BE2C (cell line): ENCODE measurements around the gene CDK19.

Source experiments
- DNase-seq: peaks from one replicate; pipeline ENCODE4 v3.0.0-alpha.2; 2020
- H3K27me3 ChIP-seq: fragments of 250-450 bp; sonication (Bioruptor Pico); 2 replicates; pipeline ENCODE4 v1.5.1; 2020; ENCODE audit warnings: mild to moderate bottlenecking
- H3K36me3 ChIP-seq: fragments of 250-450 bp; sonication (Bioruptor Pico); 2 replicates; pipeline ENCODE4 v1.5.1; 2020; ENCODE audit warnings: mild to moderate bottlenecking
- H3K4me1 ChIP-seq: fragments of 250-450 bp; sonication (Bioruptor Pico); 2 replicates; pipeline ENCODE4 v1.5.1; 2020
- H3K4me3 ChIP-seq: 2 replicates; pipeline ENCODE4 v1.5.1; 2011; ENCODE audit warnings: low read depth, low read length
- H3K9me3 ChIP-seq: fragments of 250-450 bp; sonication (Bioruptor Pico); 2 replicates; pipeline ENCODE4 v1.5.1; 2020
- TF ChIP-seq, protein P1 (sequence below): IDR thresholded peaks from 2 replicates; pipeline ENCODE4 v1.5.1; 2012; ENCODE audit warnings: mild to moderate bottlenecking, low read depth, low read length

CDK19 gene

GRCh38 chr6:110815015-110815410 lies 256 bp downstream of the CDK19 start:
- TF ChIP-seq, protein P1, sequence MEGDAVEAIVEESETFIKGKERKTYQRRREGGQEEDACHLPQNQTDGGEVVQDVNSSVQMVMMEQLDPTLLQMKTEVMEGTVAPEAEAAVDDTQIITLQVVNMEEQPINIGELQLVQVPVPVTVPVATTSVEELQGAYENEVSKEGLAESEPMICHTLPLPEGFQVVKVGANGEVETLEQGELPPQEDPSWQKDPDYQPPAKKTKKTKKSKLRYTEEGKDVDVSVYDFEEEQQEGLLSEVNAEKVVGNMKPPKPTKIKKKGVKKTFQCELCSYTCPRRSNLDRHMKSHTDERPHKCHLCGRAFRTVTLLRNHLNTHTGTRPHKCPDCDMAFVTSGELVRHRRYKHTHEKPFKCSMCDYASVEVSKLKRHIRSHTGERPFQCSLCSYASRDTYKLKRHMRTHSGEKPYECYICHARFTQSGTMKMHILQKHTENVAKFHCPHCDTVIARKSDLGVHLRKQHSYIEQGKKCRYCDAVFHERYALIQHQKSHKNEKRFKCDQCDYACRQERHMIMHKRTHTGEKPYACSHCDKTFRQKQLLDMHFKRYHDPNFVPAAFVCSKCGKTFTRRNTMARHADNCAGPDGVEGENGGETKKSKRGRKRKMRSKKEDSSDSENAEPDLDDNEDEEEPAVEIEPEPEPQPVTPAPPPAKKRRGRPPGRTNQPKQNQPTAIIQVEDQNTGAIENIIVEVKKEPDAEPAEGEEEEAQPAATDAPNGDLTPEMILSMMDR = no peak
- H3K4me1 ChIP-seq = no peaks in the 10 kb centered on the region
- H3K4me3 ChIP-seq = peak overlapping the region; percentile 92
- H3K9me3 ChIP-seq = no peaks in the 10 kb centered on the region
- DNase-seq = no peak
- no peaks in the 10 kb centered on the region for H3K36me3 ChIP-seq
- H3K27me3 ChIP-seq = no peaks in the 10 kb centered on the region

DNA sequence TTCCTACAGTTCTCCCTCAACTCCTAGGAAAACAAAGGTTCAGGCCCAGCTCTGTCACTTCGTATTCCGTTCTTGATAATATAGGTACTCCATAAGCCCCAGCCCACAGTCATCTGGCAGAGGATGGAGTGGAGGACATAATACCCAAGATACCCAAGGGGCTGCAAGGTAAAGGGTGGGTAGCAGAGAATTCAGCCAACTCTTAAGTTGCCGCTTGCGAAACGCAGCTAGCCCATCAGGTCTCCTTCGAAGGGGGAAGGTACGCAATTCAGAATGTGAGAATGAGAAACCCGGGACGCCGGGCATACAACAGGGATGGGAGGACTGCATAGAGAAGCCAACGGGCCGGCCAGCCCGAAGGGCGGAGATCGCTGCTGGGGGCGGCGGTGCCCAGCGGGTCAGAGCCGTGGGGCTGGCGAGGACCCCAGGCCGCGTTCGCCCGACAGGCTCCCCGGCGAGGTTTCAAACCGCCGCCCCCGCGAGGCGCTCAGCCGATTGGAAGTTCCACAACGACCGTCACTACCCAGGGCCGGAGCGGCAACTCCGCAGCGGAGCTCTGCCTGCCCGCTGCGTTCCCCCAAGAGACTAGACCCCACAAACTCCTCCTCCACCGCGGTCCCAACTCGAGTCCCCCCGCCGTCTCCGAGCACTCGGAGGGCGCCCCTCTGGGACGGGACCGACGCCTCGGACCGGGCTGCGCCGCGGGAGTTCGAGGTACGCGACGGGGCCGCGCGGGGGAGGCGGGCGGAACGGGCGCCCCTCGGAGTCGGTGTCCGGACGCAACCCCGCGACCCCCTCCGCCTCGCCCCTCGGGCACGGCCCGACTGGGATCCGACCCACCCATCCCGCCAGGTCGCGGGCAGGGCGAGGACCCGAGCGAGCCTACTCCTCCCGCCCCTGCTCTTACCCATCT lies 911 bp downstream of the CDK19 start:
- TF ChIP-seq, protein P1 = no peak
- Histone ChIP-seq H3K36me3 (no peaks in the 10 kb centered on the region), H3K4me1 (no peaks in the 10 kb centered on the region), H3K27me3 (no peaks in the 10 kb centered on the region), H3K4me3 (peak overlapping the region; percentile 92), H3K9me3 (no peaks in the 10 kb centered on the region; the same call in 1 of the 2 replicates)
- DNase-seq = peak; percentile 68

DNA sequence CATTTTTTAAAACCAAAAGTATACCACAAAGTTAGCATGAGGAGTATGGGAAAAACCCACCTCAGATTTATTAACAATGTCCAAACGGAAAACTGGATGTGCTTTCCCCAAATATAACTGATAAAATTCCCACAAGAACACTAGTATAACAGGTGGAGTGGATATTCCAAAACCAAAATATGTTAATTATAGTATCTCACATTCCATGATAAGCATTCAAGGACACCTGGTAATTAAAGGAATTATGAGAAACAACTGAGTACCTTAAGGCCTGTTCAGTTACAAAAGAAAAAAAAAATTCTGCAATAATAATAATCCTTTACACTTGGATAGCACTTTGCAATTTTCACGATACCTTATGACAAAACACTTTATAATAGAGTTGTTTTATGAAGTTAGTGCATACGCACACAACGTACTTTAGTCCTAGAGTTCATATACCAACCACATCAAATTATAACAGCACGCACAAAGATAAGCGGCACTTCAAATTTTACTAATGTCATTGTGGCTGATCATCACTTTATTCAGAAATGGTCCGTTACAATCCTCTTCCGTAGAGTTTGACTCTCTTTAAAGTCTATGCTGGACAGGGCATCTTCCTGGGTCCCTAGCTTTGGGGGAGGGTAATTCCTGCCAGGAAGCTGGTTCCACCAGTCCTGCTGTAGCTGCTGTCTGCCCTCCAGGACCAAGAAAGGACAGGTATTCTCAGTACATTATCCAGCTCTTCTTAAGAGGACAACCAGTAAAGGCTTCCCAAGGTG lies 1.7 kb downstream of the CDK19 start:
- no peak for DNase-seq
- Histone ChIP-seq H3K36me3 (no peaks in the 10 kb centered on the region), H3K4me1 (no peaks in the 10 kb centered on the region), H3K9me3 (no peaks in the 10 kb centered on the region; the same call in 1 of the 2 replicates), H3K27me3 (no peaks in the 10 kb centered on the region), H3K4me3 (peak overlapping the region; percentile 92)
- TF ChIP-seq, protein P1 = no peak

DNA sequence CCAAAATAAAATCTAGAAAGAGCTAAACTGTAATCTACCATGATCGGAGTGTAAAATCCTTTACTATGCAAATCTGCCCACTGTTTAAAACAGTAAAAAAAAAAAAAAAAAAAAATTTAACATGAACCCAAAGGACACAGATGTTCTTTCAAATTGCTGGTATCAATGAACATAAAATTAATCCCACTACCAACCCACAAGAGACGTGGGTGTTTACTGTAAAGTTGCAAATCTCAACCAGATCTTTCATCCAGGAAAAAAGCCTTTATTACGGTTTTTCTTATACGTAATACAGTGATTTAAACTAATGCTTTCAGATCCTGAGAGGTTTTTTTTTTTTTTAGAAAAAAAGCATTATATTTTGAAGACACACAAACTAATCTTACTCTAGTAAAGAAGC lies 2.5 kb downstream of the CDK19 start:
- TF ChIP-seq, protein P1 = no peak
- Histone ChIP-seq H3K4me3 (no peak overlapping the region), H3K36me3 (no peaks in the 10 kb centered on the region), H3K27me3 (no peaks in the 10 kb centered on the region), H3K4me1 (peaks cover 4% of the 10 kb centered on the region; the same call in 1 of the 2 replicates), H3K9me3 (no peaks in the 10 kb centered on the region; the same call in none of the 2 replicates)
- DNase-seq = no peak

DNA sequence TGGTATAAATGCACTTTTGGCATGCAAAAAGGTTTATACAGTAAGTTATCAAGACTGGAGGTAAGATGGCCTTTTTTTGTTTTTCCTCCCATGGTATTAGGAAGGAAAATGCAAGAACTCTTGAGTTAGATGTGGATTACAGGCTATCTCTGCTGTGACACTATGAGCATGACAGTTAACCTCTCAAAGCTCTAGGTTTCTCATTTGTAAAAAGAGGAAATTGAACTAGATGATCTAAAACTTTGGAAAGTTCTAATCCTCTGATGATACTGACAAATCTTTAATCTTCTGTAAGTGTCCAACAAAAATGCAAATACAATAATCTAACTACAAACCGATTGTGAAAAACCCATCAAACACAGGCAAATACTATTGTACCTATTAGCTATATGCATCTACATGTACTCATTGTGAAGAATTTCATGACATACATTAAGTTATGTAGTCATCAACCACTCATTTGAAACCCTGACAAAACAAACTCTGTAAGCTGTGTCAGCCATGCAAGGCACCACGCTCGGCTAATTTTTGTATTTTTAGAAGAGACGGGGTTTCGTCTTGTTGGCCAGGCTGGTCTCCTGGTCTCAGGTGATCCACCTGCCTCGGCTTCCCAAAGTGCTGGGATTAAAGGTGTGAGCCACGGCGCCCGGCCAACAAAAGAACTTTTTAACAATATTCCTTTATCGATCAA lies 4.2 kb downstream of the CDK19 start:
- Histone ChIP-seq H3K4me3 (no peak overlapping the region), H3K9me3 (no peaks in the 10 kb centered on the region; the same call in none of the 2 replicates), H3K27me3 (no peaks in the 10 kb centered on the region), H3K4me1 (peaks cover 4% of the 10 kb centered on the region; the same call in 1 of the 2 replicates), H3K36me3 (no peaks in the 10 kb centered on the region)
- TF ChIP-seq, protein P1 = no peak
- no peak for DNase-seq
